HEK293T (cell line): ENCODE measurements around the gene PRKCE.

ENCODE experiments used
- BHLHE40 ChIP-seq: fragments of 450-650 bp; IDR thresholded peaks from 2 replicates; pipeline ENCODE4 v1.6.1; 2016; ENCODE audit warnings: mild to moderate bottlenecking, moderate library complexity, borderline replicate concordance
- CTBP1 ChIP-seq: fragments of 450-650 bp; IDR thresholded peaks from 2 replicates; pipeline ENCODE4 v1.6.1; 2016; ENCODE audit warnings: borderline replicate concordance
- FOXA1 ChIP-seq: fragments of 450-650 bp; IDR thresholded peaks from 2 replicates; pipeline ENCODE4 v1.6.1; 2016; ENCODE audit warnings: mild to moderate bottlenecking
- FOXK2 ChIP-seq: fragments of 450-650 bp; IDR thresholded peaks from 2 replicates; pipeline ENCODE4 v1.6.1; 2016; ENCODE audit warnings: mild to moderate bottlenecking
- FOXM1 ChIP-seq: fragments of 450-650 bp; IDR thresholded peaks from 2 replicates; pipeline ENCODE4 v1.6.1; 2017; ENCODE audit warnings: mild to moderate bottlenecking, borderline replicate concordance
- SP1 ChIP-seq: fragments of 450-650 bp; IDR thresholded peaks from 2 replicates; pipeline ENCODE4 v1.6.1; 2017
- SUZ12 ChIP-seq: fragments of 450-650 bp; IDR thresholded peaks from 2 replicates; pipeline ENCODE4 v1.6.1; 2016; ENCODE audit warnings: mild to moderate bottlenecking
- ZNF384 ChIP-seq: fragments of 450-650 bp; IDR thresholded peaks from 2 replicates; pipeline ENCODE4 v1.6.1; 2016

- TF ChIP-seq CTBP1: no peak
- no peak for TF ChIP-seq FOXM1
- TF ChIP-seq SUZ12: no peak
- TF ChIP-seq SP1: no peak
- TF ChIP-seq ZNF384: no peak
- TF ChIP-seq BHLHE40: no peak
- TF ChIP-seq FOXK2: no peak
- no peak for TF ChIP-seq FOXA1
Observed at GRCh38 chr2:46040563-46041155, 389.2 kb downstream of the PRKCE start.
